MM.1S (cell line): ENCODE measurements around the gene SRD5A3.
A peak's percentile ranks its signal among the peaks of the same experiment; 100 is the strongest.

Source experiments
- CTCF ChIP-seq: fragments of 300-600 bp; sonication (generic); IDR thresholded peaks from 2 replicates; pipeline ENCODE4 v1.5.1; 2016; ENCODE audit warnings: antibody characterized with exemption, low read length, mixed read lengths
- EZH2 ChIP-seq: fragments of 300-600 bp; sonication (generic); optimal IDR thresholded peaks from 2 replicates; pipeline ENCODE3; 2017; ENCODE audit warnings: low read depth, mild to moderate bottlenecking, antibody characterized with exemption, low read length, mixed read lengths

DNA sequence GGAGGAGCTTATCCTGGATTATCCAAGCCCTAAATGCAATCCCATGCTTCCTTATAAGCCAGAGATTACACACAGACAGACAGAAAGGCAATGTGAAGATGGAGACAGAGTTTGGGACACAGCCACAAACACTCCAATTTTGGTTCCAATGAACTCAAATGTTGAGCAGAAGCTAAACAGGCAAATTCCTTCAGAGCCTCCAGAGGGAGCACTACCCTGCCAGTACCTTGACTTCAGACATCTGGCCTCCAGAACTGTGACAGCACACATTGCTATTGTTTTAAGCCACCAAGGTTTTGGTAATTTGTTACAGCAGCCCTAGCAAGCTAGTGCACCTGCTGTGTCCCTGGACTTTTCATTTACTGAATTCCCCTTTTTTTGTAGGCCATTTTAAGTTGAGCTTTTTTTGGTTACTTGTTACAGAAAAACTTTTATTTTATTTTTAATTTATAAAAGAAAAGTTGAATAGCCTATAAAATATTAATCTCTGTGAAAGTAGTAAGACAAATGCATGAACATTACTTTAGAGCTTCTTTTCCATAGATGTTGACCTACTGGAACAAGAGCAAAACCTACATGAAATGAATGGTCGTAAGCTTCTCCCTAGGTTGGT is 33.4 kb upstream of the SRD5A3 start:
- TF ChIP-seq CTCF (peak; percentile 64), EZH2 (no peak)
